GM19043 (cell line): ENCODE results near the gene METTL26.

Experiments
- ATAC-seq: cut with Tn5 transposase; IDR thresholded peaks from one replicate; pipeline ENCODE4 v1.9.1; 2021; ENCODE audit warnings: low read depth; ENCODE audit not compliant: unreplicated experiment

METTL26 gene

GRCh38 chr16:636206-637080 is at the start of gene METTL26:
Gene METTL26 (minus strand): TSS chr16:636305. CDS start chr16:636290, 15 bp downstream.
- ATAC-seq: peak; percentile 69

- no peak for ATAC-seq
Measured at GRCh38 chr16:684961-685696, 49.0 kb upstream of the METTL26 start.

GRCh38 chr16:684071-684794 is 48.1 kb upstream of the METTL26 start, which contains the start of gene JMJD8:
Gene JMJD8 (minus strand): TSS chr16:684334. CDS start chr16:684319, 15 bp downstream.
- ATAC-seq: peak; percentile 67

GRCh38 chr16:683396-684070 is 47.4 kb upstream of the METTL26 start:
- no peak for ATAC-seq

GRCh38 chr16:682493-683395 is 46.6 kb upstream of the METTL26 start:
- no peak for ATAC-seq

GRCh38 chr16:681746-682427 is 45.8 kb upstream of the METTL26 start:
- no peak for ATAC-seq

GRCh38 chr16:680967-681745 is 45.1 kb upstream of the METTL26 start:
- ATAC-seq: no peak

GRCh38 chr16:680625-680945 is 44.5 kb upstream of the METTL26 start:
- ATAC-seq: no peak

GRCh38 chr16:679814-680624 is 43.9 kb upstream of the METTL26 start, which contains the start of gene STUB1:
Gene STUB1 (plus strand): TSS chr16:680410. CDS start chr16:680526, 116 bp downstream.
- peak; percentile 39 for ATAC-seq

- no peak for ATAC-seq
Measured at GRCh38 chr16:678858-679813, 43.0 kb upstream of the METTL26 start.

GRCh38 chr16:678209-678857 is 42.2 kb upstream of the METTL26 start:
- no peak for ATAC-seq

GRCh38 chr16:677316-678190 is 41.4 kb upstream of the METTL26 start:
- ATAC-seq: no peak

- ATAC-seq: no peak
Measured at GRCh38 chr16:676913-677312, 40.8 kb upstream of the METTL26 start.

GRCh38 chr16:676565-676902 is 40.4 kb upstream of the METTL26 start:
- no peak for ATAC-seq
